Measurements from ENCODE around the gene WWP2. TPM values are rescaled to one million over a fixed set of nuclear protein-coding genes. Genes with fewer than 3 reads are reported as not detected.

WWP2 gene
- polyA plus RNA-seq, 3 donors: 29.6 to 54.4 (median 46.0) TPM

DNA sequence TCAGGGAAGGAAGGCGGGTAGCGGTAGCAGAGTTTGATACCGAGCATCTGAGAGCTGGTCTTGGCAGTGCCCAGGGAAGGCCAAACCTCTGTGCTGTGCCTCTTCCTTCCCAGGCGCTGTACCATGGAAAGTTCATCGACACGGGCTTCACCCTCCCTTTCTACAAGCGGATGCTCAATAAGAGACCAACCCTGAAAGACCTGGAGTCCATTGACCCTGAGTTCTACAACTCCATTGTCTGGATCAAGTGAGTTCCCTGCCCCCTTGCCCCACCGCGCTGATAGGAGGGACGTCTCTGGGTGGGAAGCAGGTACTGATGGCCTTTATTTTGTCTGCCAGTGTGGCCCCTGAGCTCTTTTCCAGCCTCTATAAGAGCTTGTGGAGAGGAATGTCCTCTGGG, 173.6 kb downstream of the WWP2 start:
- Histone ChIP-seq H3K9me3 (replicated peaks in 1 of 2; ENCODE audit: control insufficient read depth in 1 of 2, insufficient read depth in 1 of 2, low read length in 2 of 2) (no peaks in the 10 kb centered on the region), H3K79me2 (ENCODE audit: insufficient read depth, low read length) (no peaks in the 10 kb centered on the region), H3K4me3 (replicated peaks in 1 of 3; ENCODE audit: low read depth in 2 of 3, low read length in 3 of 3) (no peak overlapping the region), H2AFZ (ENCODE audit: insufficient read depth, low read depth, low read length, poor library complexity, severe bottlenecking) (no peak overlapping the region), H3K4me1 (ENCODE audit: control insufficient read depth in 1 of 2, insufficient read depth in 2 of 2, low read length in 2 of 2) (no peaks in the 10 kb centered on the region), H3K9ac (ENCODE audit: insufficient read depth, low read length, poor library complexity, severe bottlenecking) (no peak overlapping the region), H3K27me3 (ENCODE audit: control insufficient read depth in 2 of 2, insufficient read depth in 2 of 2, low read length in 2 of 2) (no peaks in the 10 kb centered on the region), H4K20me1 (ENCODE audit: insufficient read depth, low read length) (no peaks in the 10 kb centered on the region), H3K4me2 (replicated peaks; ENCODE audit: extremely low read depth, low read length, poor library complexity, severe bottlenecking) (no peak overlapping the region), H3K36me3 (replicated peaks in 1 of 2; ENCODE audit: control insufficient read depth in 1 of 2, insufficient read depth in 2 of 2, low read length in 2 of 2) (peaks cover 100% of the 10 kb centered on the region in 2 donors), H3K27ac (ENCODE audit: low read depth in 1 of 2, low read length in 2 of 2) (no peak overlapping the region)
- no peak overlapping the region for H3K4me3 Mint-ChIP-seq
- H3K27ac Mint-ChIP-seq: no peak overlapping the region
- peaks cover 97 to 100% of the 10 kb centered on the region in 2 donors for H3K36me3 Mint-ChIP-seq
- H3K27me3 Mint-ChIP-seq (ENCODE audit: low read depth in 3 of 3): peaks cover 0 to 2% (median 0%) of the 10 kb centered on the region in 3 donors
- no peak for DNase-seq
- TF ChIP-seq, protein P1, sequence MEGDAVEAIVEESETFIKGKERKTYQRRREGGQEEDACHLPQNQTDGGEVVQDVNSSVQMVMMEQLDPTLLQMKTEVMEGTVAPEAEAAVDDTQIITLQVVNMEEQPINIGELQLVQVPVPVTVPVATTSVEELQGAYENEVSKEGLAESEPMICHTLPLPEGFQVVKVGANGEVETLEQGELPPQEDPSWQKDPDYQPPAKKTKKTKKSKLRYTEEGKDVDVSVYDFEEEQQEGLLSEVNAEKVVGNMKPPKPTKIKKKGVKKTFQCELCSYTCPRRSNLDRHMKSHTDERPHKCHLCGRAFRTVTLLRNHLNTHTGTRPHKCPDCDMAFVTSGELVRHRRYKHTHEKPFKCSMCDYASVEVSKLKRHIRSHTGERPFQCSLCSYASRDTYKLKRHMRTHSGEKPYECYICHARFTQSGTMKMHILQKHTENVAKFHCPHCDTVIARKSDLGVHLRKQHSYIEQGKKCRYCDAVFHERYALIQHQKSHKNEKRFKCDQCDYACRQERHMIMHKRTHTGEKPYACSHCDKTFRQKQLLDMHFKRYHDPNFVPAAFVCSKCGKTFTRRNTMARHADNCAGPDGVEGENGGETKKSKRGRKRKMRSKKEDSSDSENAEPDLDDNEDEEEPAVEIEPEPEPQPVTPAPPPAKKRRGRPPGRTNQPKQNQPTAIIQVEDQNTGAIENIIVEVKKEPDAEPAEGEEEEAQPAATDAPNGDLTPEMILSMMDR (IDR thresholded peaks at IDR 0.05): no peak
- no peaks in the 10 kb centered on the region for H3K9me3 Mint-ChIP-seq
- H3K4me1 Mint-ChIP-seq: no peaks in the 10 kb centered on the region
- intact Hi-C loops (cut with micrococcal nuclease): no loop called here
- 93% methylated on average over 10 of the region's 10 CpGs for WGBS (ENCODE audit: insufficient coverage)

DNA sequence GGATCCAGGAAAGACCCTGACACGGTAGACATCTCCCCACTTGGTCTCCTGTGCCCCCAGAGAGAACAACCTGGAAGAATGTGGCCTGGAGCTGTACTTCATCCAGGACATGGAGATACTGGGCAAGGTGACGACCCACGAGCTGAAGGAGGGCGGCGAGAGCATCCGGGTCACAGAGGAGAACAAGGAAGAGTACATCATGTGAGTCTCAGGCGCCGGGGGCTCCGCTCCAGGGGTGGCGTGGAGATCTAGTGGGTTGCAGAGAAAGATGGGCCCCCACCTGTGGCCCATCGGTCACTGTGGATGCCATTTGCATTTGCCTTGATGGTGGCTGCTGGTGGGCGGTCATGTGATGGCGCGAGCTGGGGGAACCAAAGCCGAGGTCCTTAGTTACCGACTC, 174.1 kb downstream of the WWP2 start:
- Mint-ChIP-seq H3K4me1 (no peaks in the 10 kb centered on the region), H3K27ac (peak overlapping the region in 1 of 7 donors; percentile 49)
- H3K36me3 ChIP-seq (replicated peaks in 1 of 2; ENCODE audit: control insufficient read depth in 1 of 2, insufficient read depth in 2 of 2, low read length in 2 of 2): peaks cover 100% of the 10 kb centered on the region in 2 donors

More for the DNA sequence above, 174.1 kb downstream of the WWP2 start:
- no peaks in the 10 kb centered on the region for H3K79me2 ChIP-seq (ENCODE audit: insufficient read depth, low read length)
- H3K27ac ChIP-seq (ENCODE audit: low read depth in 1 of 2, low read length in 2 of 2): no peak overlapping the region
- H3K4me1 ChIP-seq (ENCODE audit: control insufficient read depth in 1 of 2, insufficient read depth in 2 of 2, low read length in 2 of 2): no peaks in the 10 kb centered on the region
- H3K9me3 ChIP-seq (replicated peaks in 1 of 2; ENCODE audit: control insufficient read depth in 1 of 2, insufficient read depth in 1 of 2, low read length in 2 of 2): no peaks in the 10 kb centered on the region
- no peak overlapping the region for H3K9ac ChIP-seq (ENCODE audit: insufficient read depth, low read length, poor library complexity, severe bottlenecking)
- no peak overlapping the region for H3K4me2 ChIP-seq (replicated peaks; ENCODE audit: extremely low read depth, low read length, poor library complexity, severe bottlenecking)
- H3K27me3 Mint-ChIP-seq (ENCODE audit: low read depth in 3 of 3): peaks cover 0 to 2% (median 0%) of the 10 kb centered on the region in 3 donors
- whole genome bisulfite sequencing (ENCODE audit: insufficient coverage): 96% methylated on average over 16 of the region's 16 CpGs
- no peaks in the 10 kb centered on the region for H3K27me3 ChIP-seq (ENCODE audit: control insufficient read depth in 2 of 2, insufficient read depth in 2 of 2, low read length in 2 of 2)
- TF ChIP-seq, protein P1 (IDR thresholded peaks at IDR 0.05): no peak
- H2AFZ ChIP-seq (ENCODE audit: insufficient read depth, low read depth, low read length, poor library complexity, severe bottlenecking): no peak overlapping the region
- no peak overlapping the region for H3K4me3 Mint-ChIP-seq
- no peak for DNase-seq
- no peaks in the 10 kb centered on the region for H3K9me3 Mint-ChIP-seq
- intact Hi-C loops (cut with micrococcal nuclease): no loop called here
- peaks cover 93 to 100% of the 10 kb centered on the region in 2 donors for H3K36me3 Mint-ChIP-seq
- no peaks in the 10 kb centered on the region for H4K20me1 ChIP-seq (ENCODE audit: insufficient read depth, low read length)
- no peak overlapping the region for H3K4me3 ChIP-seq (replicated peaks in 1 of 3; ENCODE audit: low read depth in 2 of 3, low read length in 3 of 3)
